ENCODE results near the gene IGF2R. TPM values are rescaled to one million over a fixed set of nuclear protein-coding genes. Genes with fewer than 3 reads are reported as not detected.

Gene IGF2R
- total RNA-seq, 1 donor from 2014 or later = 156 TPM

GRCh38 chr6:159977904-159978268 lies 9.0 kb downstream of the IGF2R start:
- no peaks in the 10 kb centered on the region for H3K36me3 ChIP-seq
- DNase-seq (no peak), ATAC-seq (no peak)
- no peaks in the 10 kb centered on the region for H3K9me3 ChIP-seq
- peaks cover 84% of the 10 kb centered on the region for H3K4me1 ChIP-seq
- no peaks in the 10 kb centered on the region for H3K27me3 ChIP-seq (ENCODE audit: low read depth)
- no peak for TF ChIP-seq CTCF (IDR thresholded peaks at IDR 0.05)
- intact Hi-C loops (cut with DNase I) = no loop called here
- no peak overlapping the region for H3K4me3 ChIP-seq
- peak overlapping the region; percentile 61 for H3K27ac ChIP-seq

DNA sequence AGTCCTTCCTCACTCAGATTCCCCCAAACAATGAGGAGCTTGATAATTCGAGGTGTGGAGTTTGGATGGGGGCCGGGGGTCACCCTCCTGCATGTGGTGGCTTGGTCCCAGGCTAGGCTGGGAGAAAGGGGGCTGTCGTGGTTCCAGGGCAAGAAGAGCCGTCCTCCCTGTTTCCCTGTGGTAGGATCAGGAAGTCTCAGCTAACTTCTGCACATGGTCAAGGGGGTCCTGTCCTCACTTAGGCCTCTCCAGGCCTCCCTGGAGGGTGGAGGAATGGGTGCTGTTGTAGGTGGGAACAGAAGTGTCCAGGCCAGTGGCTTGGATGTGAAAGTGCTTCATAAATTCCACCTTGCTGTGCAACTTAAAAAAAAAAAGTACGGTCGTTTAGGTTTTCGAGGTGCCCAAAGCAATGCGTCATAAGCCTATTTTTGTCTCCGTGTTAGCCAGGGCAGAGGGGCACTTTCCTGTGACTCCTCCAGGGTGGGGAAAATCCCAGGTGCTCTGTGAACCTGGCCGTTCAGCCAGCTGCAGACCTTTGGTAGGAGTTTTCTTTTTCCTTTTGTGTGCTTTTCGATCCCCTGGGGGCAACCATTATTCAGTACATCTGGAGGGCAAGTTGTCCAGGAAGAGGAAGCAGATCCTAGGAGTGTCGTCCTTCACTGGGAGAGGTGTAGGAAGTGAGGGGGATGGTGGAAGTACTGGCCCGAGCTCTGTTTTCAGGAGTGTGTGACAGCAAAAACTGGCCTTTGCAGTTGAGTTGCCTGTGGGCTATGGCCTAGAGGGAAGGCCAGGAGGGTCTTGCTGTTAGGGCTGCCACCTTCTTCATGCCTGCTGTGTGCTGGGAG lies 9.6 kb downstream of the IGF2R start:
- ATAC-seq (peak in 1 of 2 donors; percentile 65), DNase-seq (no peak)
- H3K9me3 ChIP-seq = no peaks in the 10 kb centered on the region
- H3K4me1 ChIP-seq = peaks cover 84% of the 10 kb centered on the region
- H3K27ac ChIP-seq = peak overlapping the region; percentile 61
- H3K27me3 ChIP-seq (ENCODE audit: low read depth) = no peaks in the 10 kb centered on the region
- H3K36me3 ChIP-seq = no peaks in the 10 kb centered on the region
- intact Hi-C loops (cut with DNase I) = no loop called here
- H3K4me3 ChIP-seq = no peak overlapping the region
- no peak for TF ChIP-seq CTCF (IDR thresholded peaks at IDR 0.05)

GRCh38 chr6:159979136-159979874 lies 10.4 kb downstream of the IGF2R start:
- no peaks in the 10 kb centered on the region for H3K27me3 ChIP-seq (ENCODE audit: low read depth)
- intact Hi-C loops (cut with DNase I) = no loop called here
- DNase-seq = no peak
- peak overlapping the region; percentile 61 for H3K27ac ChIP-seq
- TF ChIP-seq CTCF (IDR thresholded peaks at IDR 0.05) = no peak
- no peaks in the 10 kb centered on the region for H3K9me3 ChIP-seq
- no peak overlapping the region for H3K4me3 ChIP-seq
- ATAC-seq = peak; percentile 52 to 77
- H3K36me3 ChIP-seq = no peaks in the 10 kb centered on the region
- H3K4me1 ChIP-seq = peaks cover 84% of the 10 kb centered on the region

DNA sequence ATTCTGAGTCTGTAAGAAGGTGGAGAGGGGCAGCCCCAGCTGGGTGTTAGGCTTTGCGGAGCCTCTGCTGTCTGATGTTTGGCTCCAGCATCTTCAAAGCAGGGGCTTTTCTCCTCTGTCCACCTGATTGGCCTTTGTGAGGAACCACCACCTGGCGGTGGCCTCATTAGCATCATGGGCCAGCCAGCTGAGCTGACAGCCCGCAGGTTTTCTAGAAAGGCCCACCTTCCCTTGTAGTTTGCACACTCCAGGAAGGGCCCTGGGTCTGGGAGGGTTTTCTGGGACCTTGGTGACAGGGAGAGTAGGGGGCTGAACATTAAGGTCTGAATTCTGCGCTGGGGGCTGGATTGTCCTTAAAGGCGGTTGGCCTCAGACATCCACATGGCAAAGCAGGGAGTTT lies 11.6 kb downstream of the IGF2R start:
- no peaks in the 10 kb centered on the region for H3K9me3 ChIP-seq
- DNase-seq (no peak), ATAC-seq (no peak)
- H3K4me1 ChIP-seq = peaks cover 91% of the 10 kb centered on the region
- intact Hi-C loops (cut with DNase I) = no loop called here
- no peak overlapping the region for H3K4me3 ChIP-seq
- no peaks in the 10 kb centered on the region for H3K36me3 ChIP-seq
- no peak for TF ChIP-seq CTCF (IDR thresholded peaks at IDR 0.05)
- H3K27me3 ChIP-seq (ENCODE audit: low read depth) = no peaks in the 10 kb centered on the region
- H3K27ac ChIP-seq = no peak overlapping the region

GRCh38 chr6:159981071-159981402 lies 12.2 kb downstream of the IGF2R start:
- H3K9me3 ChIP-seq = no peaks in the 10 kb centered on the region
- peak overlapping the region; percentile 78 for H3K27ac ChIP-seq
- DNase-seq = no peak
- peaks cover 96% of the 10 kb centered on the region for H3K4me1 ChIP-seq
- intact Hi-C loops (cut with DNase I) = no loop called here
- H3K4me3 ChIP-seq = peak overlapping the region; percentile 32
- H3K36me3 ChIP-seq = no peaks in the 10 kb centered on the region
- TF ChIP-seq CTCF (IDR thresholded peaks at IDR 0.05) = no peak
- ATAC-seq = no peak
- no peaks in the 10 kb centered on the region for H3K27me3 ChIP-seq (ENCODE audit: low read depth)
